GM19463 (cell line): ENCODE data around the gene PBOV1.

ENCODE experiments used
- ATAC-seq: cut with Tn5 transposase; IDR thresholded peaks from one replicate; pipeline ENCODE4 v1.9.1; 2021; ENCODE audit warnings: mild to moderate bottlenecking, moderate library complexity; ENCODE audit not compliant: unreplicated experiment

The PBOV1 gene

GRCh38 chr6:138218449-138218848 is at the start of gene PBOV1:
TSS of gene PBOV1 (minus strand) at chr6:138218491. CDS start at chr6:138218395, 96 bp downstream.
- ATAC-seq = no peak

- no peak for ATAC-seq
Measured at GRCh38 chr6:138266095-138266494, 47.8 kb upstream of the PBOV1 start.

GRCh38 chr6:138264372-138264880 is 46.1 kb upstream of the PBOV1 start:
- ATAC-seq = no peak

GRCh38 chr6:138263963-138264362 is 45.7 kb upstream of the PBOV1 start:
- no peak for ATAC-seq

DNA sequence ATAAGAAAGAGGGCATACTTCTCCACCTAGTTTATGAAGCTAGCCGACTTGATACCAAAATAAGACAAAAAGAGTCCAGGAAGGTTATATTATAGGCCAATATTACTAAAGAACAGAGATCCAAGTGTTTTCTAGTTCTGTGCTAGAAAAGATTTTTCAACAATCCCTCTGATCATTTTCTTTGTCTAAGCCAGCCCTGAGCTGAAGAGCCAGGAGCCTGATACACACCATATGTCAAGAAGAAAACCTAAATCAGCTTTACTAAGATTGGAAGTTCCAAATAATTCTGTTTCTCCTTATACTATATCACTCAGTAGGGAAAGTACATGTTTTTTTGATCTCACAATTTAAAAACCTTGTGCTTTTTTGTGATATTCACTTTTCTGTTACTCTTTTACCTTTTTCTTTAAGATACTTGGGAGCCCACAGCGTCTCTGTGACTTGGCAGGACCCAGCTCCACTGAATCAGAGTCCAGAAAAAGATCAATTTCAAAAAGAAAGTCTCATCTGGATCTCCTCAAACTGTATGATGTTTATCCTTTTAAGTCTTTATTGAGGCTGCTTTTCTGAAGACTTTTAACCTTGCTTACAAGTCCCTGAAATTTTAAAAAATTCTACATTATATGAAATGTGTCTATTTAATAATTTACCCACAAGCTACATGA is 43.0 kb upstream of the PBOV1 start:
- ATAC-seq = no peak

DNA sequence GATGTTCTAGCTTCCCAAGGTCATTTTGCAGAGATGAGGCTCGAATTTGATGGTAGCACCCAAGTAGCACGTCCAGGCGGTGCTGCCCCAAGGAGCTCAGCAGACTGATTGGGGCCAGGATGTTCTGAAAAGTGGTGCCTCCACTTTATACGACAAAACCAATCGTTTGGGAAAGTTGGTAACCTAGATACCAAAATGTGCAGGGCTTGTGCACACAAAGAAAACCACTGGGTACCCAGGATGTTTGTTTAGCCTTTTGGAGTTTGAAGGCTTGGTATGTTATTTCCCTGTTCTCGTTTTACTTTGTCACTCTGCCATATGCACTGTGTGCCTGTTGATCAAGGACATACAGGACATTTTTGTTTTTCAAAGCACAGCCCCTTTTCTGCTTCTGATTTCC is 40.7 kb upstream of the PBOV1 start:
- no peak for ATAC-seq

- ATAC-seq = no peak
Measured at GRCh38 chr6:138258197-138258596, 39.9 kb upstream of the PBOV1 start.

GRCh38 chr6:138257638-138258040 is 39.3 kb upstream of the PBOV1 start:
- no peak for ATAC-seq

- ATAC-seq = no peak
Measured at GRCh38 chr6:138255443-138255842, 37.2 kb upstream of the PBOV1 start.

DNA sequence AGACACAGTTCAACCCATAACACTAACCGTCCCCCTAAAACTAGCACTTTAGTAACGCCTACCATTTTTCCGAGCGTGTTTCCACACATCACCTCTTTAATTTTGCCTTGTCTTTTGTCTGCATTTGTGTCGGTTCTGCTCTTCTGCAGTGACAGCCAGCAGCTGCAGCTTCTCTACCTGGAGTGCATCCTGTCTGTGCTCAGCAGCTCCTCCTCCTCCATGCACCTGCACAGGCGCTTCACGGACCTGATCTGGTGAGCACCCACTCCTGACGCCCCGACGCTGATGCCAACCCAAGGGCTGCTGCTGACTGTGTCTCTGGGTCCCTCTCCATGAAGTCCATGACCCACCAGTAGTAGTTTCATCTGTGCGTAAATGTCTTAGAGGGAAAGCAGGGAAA is 35.4 kb upstream of the PBOV1 start:
- ATAC-seq = no peak

- ATAC-seq = no peak
Measured at GRCh38 chr6:138250513-138251247, 32.4 kb upstream of the PBOV1 start.

DNA sequence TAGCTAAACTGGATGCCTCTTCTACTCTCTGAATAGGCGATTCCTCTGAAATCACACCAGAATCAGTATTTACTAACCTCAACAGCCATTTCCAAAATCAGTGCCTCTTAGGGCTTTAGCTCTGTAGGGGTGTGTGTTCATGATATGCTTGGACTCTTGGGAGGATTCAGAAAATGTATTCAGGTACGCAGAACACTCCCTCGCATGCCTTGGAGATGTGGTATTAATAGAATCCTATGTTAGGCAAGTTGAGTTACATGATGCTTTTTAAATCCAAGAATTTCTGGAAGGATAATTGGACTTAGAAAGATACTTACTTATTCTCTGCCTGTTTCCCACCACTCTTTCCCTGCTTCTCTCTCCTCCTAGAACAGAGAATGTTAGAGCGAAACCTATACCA is 31.8 kb upstream of the PBOV1 start:
- no peak for ATAC-seq

GRCh38 chr6:138248878-138249277 is 30.6 kb upstream of the PBOV1 start:
- no peak for ATAC-seq

DNA sequence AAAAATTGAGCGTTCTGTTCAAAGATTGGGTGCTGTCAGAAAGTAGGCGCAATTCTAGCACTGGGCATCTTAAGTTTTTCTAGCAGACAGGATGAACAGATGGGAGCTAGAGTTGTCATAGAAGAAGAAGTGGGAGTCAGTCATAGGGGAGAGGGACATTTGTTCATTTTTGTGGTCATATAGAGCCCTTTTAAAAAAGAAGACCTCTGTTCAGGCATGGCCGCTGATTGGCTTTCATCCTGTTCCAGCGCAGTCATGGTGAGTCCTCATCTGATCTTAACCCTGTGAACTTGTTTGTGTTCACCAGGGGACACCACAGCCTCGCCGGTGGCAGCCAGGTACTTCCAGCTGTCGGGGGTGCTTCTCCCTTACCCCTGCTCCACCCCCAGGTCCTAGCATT is 29.7 kb upstream of the PBOV1 start:
- ATAC-seq = no peak

DNA sequence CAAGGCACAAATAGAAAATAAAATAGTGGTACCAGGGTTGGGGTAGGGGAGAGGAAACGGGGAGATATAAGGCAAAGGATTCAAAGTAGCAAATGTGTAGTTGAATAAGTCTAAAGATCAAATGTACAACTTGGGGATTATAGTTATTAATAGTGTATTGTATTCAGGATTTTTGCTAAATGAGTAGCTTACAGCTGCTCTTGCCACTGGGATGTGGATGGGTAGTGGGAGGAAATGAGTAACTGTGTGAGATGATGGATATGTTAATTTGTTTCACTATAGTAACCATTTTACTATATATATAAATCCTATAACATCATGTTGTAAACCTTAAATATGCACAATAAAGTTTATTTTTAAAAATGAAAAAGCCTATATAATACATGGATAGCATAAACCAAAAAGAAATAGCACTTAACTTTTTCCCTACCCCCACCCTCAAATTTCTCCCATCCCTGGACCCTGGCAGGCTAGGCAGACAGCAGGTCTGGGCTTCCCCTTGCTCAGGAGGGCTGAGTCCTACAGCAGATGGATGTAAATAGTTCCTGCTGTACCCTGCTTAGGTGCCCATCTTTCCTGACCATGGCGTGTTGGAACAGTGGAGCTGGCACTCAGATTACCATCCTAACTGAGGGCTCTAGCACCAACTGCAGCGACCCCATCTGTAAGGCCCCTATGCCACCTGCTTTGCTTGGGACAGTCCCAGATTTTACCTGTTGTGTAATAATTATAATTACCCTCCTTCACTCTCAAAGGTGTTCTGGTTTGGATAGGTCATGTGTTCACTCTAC is 28.6 kb upstream of the PBOV1 start:
- no peak for ATAC-seq

- no peak for ATAC-seq
Measured at GRCh38 chr6:138245751-138246150, 27.5 kb upstream of the PBOV1 start.

- ATAC-seq = no peak
Measured at GRCh38 chr6:138242987-138243592, 24.8 kb upstream of the PBOV1 start.

- no peak for ATAC-seq
Measured at GRCh38 chr6:138241934-138242333, 23.6 kb upstream of the PBOV1 start.

DNA sequence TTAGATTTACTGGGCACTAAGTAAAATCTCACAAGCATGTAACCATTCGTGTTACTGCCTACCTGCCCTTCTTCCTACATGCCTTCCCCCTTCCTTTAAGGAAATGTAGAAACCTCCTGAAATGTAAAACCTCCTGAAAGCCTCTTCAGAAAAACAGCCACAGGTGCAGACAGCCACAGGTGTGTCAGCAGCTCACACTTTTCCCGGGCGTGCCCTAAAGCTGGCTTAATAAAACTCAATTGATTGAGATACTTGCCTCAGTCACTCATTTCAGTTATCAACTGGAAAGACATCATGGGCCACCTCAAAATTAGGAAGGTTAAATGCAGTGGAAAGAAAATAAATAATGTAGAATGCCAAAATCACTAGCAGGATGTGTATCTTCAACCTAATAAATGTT is 23.1 kb upstream of the PBOV1 start:
- ATAC-seq = no peak

GRCh38 chr6:138240476-138241245 is 22.4 kb upstream of the PBOV1 start:
- ATAC-seq = no peak
